SU-DHL-6 (cell line): Measurements from ENCODE around the gene TADA2B.

ENCODE experiments used
- H2AFZ ChIP-seq: fragments of 200-600 bp; sonication (generic); 2 replicates; pipeline ENCODE4 v1.6.1; 2014; ENCODE audit warnings: low read depth, mild to moderate bottlenecking, moderate library complexity, mixed read lengths, antibody characterized with exemption, low read length; ENCODE audit not compliant: severe bottlenecking
- H3F3A ChIP-seq: fragments of 200-600 bp; shearing (Covaris generic); 2 replicates; pipeline ENCODE4 v1.6.0; 2016; ENCODE audit warnings: antibody characterized with exemption, mild to moderate bottlenecking; ENCODE audit not compliant: insufficient read depth
- H3K27ac ChIP-seq: fragments of 200-600 bp; sonication (generic); 2 replicates; pipeline ENCODE4 v1.5.1; 2016; ENCODE audit warnings: low read depth, mild to moderate bottlenecking, low read length, moderate library complexity, mixed read lengths
- H3K27me3 ChIP-seq: fragments of 200-600 bp; sonication (generic), shearing (Covaris generic); 2 replicates; pipeline ENCODE4 v1.6.0; 2014; ENCODE audit warnings: mild to moderate bottlenecking, low read length
- H3K36me3 ChIP-seq: fragments of 200-600 bp; sonication (generic); 2 replicates; pipeline ENCODE4 v1.6.1; 2014; ENCODE audit warnings: mild to moderate bottlenecking, low read length, mixed read lengths
- H3K4me2 ChIP-seq: fragments of 300-600, 200-600 bp; shearing (Covaris generic), sonication (generic); 2 replicates; pipeline ENCODE4 v1.6.0; 2014; ENCODE audit warnings: low read length, low read depth, mild to moderate bottlenecking; ENCODE audit not compliant: poor library complexity, severe bottlenecking
- H3K4me3 ChIP-seq: fragments of 200-600 bp; sonication (generic); 2 replicates; pipeline ENCODE4 v1.5.1; 2014; ENCODE audit warnings: antibody characterized with exemption, low read length, mild to moderate bottlenecking, mixed read lengths; ENCODE audit not compliant: insufficient read depth, poor library complexity, severe bottlenecking
- H3K79me2 ChIP-seq: fragments of 200-600 bp; sonication (generic); 2 replicates; pipeline ENCODE4 v1.6.1; 2014; ENCODE audit warnings: mild to moderate bottlenecking, low read length, moderate library complexity; ENCODE audit not compliant: insufficient read depth
- H3K9ac ChIP-seq: fragments of 200-600 bp; sonication (generic); 2 replicates; pipeline ENCODE4 v1.7.0; 2014; ENCODE audit warnings: mild to moderate bottlenecking, low read length
- H3K9me2 ChIP-seq: fragments of 200-600 bp; sonication (generic); replicated peaks from 2 replicates; pipeline ENCODE4 v1.6.1; 2014; ENCODE audit warnings: low read length; ENCODE audit not compliant: insufficient read depth
- H3K9me3 ChIP-seq: fragments of 200-600 bp; sonication (generic); 2 replicates; pipeline ENCODE4 v1.6.1; 2014; ENCODE audit warnings: low read length, mixed read lengths; ENCODE audit not compliant: insufficient read depth
- H4K20me1 ChIP-seq: fragments of 200-600 bp; sonication (generic); 2 replicates; pipeline ENCODE4 v1.6.1; 2014; ENCODE audit warnings: low read depth, mild to moderate bottlenecking, antibody characterized with exemption, low read length, moderate library complexity, mixed read lengths
- CTCF ChIP-seq: fragments of 200-600 bp; sonication (generic); IDR thresholded peaks from one replicate; pipeline ENCODE4 v1.5.1; 2017; ENCODE audit warnings: antibody characterized with exemption, mild to moderate bottlenecking, low read length, moderate library complexity; ENCODE audit not compliant: insufficient read depth, poor library complexity, severe bottlenecking
- EZH2phosphoT487 ChIP-seq: fragments of 200-600 bp; sonication (generic), shearing (Covaris generic); conservative IDR thresholded peaks from 2 replicates; pipeline ENCODE4 v1.6.1; 2018; ENCODE audit warnings: mild to moderate bottlenecking, antibody characterized with exemption, low read length, moderate library complexity, mixed read lengths

Gene TADA2B

DNA sequence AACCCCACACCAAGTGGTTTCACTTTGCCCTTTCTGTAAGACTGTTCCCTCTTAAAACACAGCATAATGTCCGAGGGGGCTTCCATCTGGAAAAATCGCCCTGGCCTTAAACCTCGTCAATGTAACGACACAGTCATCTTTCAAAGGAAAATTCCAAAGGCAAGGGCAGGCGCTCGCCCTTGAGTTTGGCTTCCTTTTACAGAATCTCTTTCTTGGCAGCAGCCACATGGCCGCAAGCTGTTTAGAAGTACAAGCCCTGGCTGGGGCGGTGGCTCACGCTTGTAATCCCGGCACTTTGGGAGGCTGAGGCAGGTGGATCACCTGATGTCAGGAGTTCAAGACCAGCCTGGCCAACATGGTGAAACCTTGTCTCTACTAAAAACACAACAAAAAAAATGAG, 51.7 kb downstream of the TADA2B start:
- H3K4me3 ChIP-seq: no peak overlapping the region
- no peak overlapping the region for H2AFZ ChIP-seq
- no peaks in the 10 kb centered on the region for H3K36me3 ChIP-seq
- no peaks in the 10 kb centered on the region for H3K79me2 ChIP-seq
- no peak overlapping the region for H3K9ac ChIP-seq
- H3K9me3 ChIP-seq: no peaks in the 10 kb centered on the region
- no peaks in the 10 kb centered on the region for H3K27me3 ChIP-seq
- no peaks in the 10 kb centered on the region for H4K20me1 ChIP-seq
- H3K4me2 ChIP-seq: no peak overlapping the region
- no peaks in the 10 kb centered on the region for H3F3A ChIP-seq
- H3K9me2 ChIP-seq: no peaks in the 10 kb centered on the region
- TF ChIP-seq CTCF: no peak
- no peak for TF ChIP-seq EZH2phosphoT487
- H3K27ac ChIP-seq: no peak overlapping the region

DNA sequence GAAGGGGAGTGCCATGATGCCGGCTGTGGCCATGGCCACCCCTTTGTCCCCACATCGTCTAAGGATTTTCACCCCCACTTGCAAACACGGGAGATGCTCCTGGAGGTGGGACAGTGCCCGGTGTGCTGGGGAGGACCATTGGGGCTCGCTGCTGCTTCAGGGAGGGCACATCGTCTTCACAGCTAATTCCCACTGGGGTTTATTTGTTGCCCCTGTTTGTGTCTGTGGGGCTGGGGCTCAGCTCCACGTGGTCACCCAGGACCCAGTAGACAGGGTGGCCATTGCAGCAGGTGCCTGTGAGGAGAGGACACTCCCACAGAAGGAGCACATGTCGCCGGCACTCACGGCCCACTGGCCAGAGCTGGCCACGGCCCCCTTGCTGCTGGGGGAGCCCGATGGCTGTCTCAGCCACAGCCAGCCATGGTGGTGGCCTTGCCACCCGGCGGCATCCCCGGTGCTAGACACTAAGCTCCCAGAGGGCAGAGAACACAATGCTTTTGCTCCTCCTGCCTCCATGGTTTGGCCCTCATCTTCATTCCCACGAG, 52.5 kb downstream of the TADA2B start:
- no peaks in the 10 kb centered on the region for H3K36me3 ChIP-seq
- H3K4me2 ChIP-seq: no peak overlapping the region
- H3K27me3 ChIP-seq: no peaks in the 10 kb centered on the region
- no peaks in the 10 kb centered on the region for H3F3A ChIP-seq
- no peaks in the 10 kb centered on the region for H3K79me2 ChIP-seq
- H3K4me3 ChIP-seq: no peak overlapping the region
- TF ChIP-seq EZH2phosphoT487 (no peak), CTCF (no peak)
- H4K20me1 ChIP-seq: no peaks in the 10 kb centered on the region
- no peak overlapping the region for H2AFZ ChIP-seq
- H3K9ac ChIP-seq: no peak overlapping the region
- no peaks in the 10 kb centered on the region for H3K9me3 ChIP-seq
- no peak overlapping the region for H3K27ac ChIP-seq
- no peaks in the 10 kb centered on the region for H3K9me2 ChIP-seq

DNA sequence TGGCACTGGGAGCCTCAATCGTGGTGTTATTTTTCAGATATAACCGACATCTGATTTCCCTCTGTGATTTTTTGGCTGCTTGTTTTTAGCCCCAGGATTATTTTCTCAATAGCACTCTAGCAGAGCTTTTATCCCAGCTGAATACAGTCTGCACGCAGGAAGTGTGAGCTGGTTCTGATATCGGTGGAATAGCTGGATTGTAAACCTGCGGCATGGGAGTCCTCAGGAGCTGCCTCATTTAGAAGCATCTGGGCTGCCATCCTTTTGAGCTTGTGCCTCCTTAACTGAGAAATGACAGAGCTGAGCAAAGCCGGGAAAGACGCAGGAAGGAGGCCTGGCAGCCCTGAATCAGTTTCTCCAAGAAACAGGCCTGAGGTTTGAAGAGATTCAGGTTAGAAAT, 53.1 kb downstream of the TADA2B start:
- Histone ChIP-seq H3K79me2 (no peaks in the 10 kb centered on the region), H3K4me3 (no peak overlapping the region), H3K9me2 (no peaks in the 10 kb centered on the region), H3F3A (no peaks in the 10 kb centered on the region), H3K27me3 (no peaks in the 10 kb centered on the region), H3K9me3 (no peaks in the 10 kb centered on the region), H3K9ac (no peak overlapping the region), H2AFZ (no peak overlapping the region), H3K27ac (no peak overlapping the region), H3K36me3 (no peaks in the 10 kb centered on the region), H3K4me2 (no peak overlapping the region), H4K20me1 (no peaks in the 10 kb centered on the region)
- TF ChIP-seq CTCF (no peak), EZH2phosphoT487 (no peak)
